ENCODE results near the gene TMEFF2. TPM values are rescaled to one million over a fixed set of nuclear protein-coding genes. Genes with fewer than 3 reads are reported as not detected.

The TMEFF2 gene
- total RNA-seq, 4 donors from 2014 or later = 1.5 TPM; not detected in 3

- Histone ChIP-seq H3K27ac (no peak overlapping the region), H3K4me1 (no peaks in the 10 kb centered on the region), H3K9me3 (no peaks in the 10 kb centered on the region), H3K4me3 (no peak overlapping the region), H3K27me3 (no peaks in the 10 kb centered on the region), H3K36me3 (no peaks in the 10 kb centered on the region)
- intact Hi-C loops (cut with DNase I; ENCODE audit: low total_unique reads) = no loop called here
- no peak for DNase-seq
- no peak for TF ChIP-seq POLR2A (IDR thresholded peaks at IDR 0.05)
- no peak for TF ChIP-seq CTCF (IDR thresholded peaks at IDR 0.05)
Observed at GRCh38 chr2:191995285-191995684, 199.4 kb downstream of the TMEFF2 start.

- no peaks in the 10 kb centered on the region for H3K9me3 ChIP-seq
- no peak for DNase-seq
- no peaks in the 10 kb centered on the region for H3K27me3 ChIP-seq
- no peak for TF ChIP-seq POLR2A (IDR thresholded peaks at IDR 0.05)
- TF ChIP-seq CTCF (IDR thresholded peaks at IDR 0.05) = no peak
- no peaks in the 10 kb centered on the region for H3K4me1 ChIP-seq
- H3K4me3 ChIP-seq = no peak overlapping the region
- no peaks in the 10 kb centered on the region for H3K36me3 ChIP-seq
- H3K27ac ChIP-seq = no peak overlapping the region
- intact Hi-C loops (cut with DNase I; ENCODE audit: low total_unique reads) = no loop called here
Observed at GRCh38 chr2:191994749-191995148, 200.0 kb downstream of the TMEFF2 start.

GRCh38 chr2:191991442-191991841 lies 203.3 kb downstream of the TMEFF2 start:
- TF ChIP-seq POLR2A (IDR thresholded peaks at IDR 0.05) = no peak
- no peak for TF ChIP-seq CTCF (IDR thresholded peaks at IDR 0.05)
- DNase-seq = no peak
- Histone ChIP-seq H3K27me3 (no peaks in the 10 kb centered on the region), H3K36me3 (no peaks in the 10 kb centered on the region), H3K4me3 (no peak overlapping the region), H3K9me3 (no peaks in the 10 kb centered on the region), H3K4me1 (no peaks in the 10 kb centered on the region), H3K27ac (no peak overlapping the region)
- intact Hi-C loops (cut with DNase I; ENCODE audit: low total_unique reads) = no loop called here

- intact Hi-C loops (cut with DNase I; ENCODE audit: low total_unique reads) = no loop called here
- no peak for DNase-seq
- TF ChIP-seq POLR2A (IDR thresholded peaks at IDR 0.05) (no peak), CTCF (IDR thresholded peaks at IDR 0.05) (no peak)
- H3K27ac ChIP-seq = no peak overlapping the region
- no peak overlapping the region for H3K4me3 ChIP-seq
- H3K4me1 ChIP-seq = no peaks in the 10 kb centered on the region
- no peaks in the 10 kb centered on the region for H3K36me3 ChIP-seq
- no peaks in the 10 kb centered on the region for H3K27me3 ChIP-seq
- no peaks in the 10 kb centered on the region for H3K9me3 ChIP-seq
Observed at GRCh38 chr2:191985740-191986139, 209.0 kb downstream of the TMEFF2 start.

GRCh38 chr2:191983591-191983990 lies 211.1 kb downstream of the TMEFF2 start:
- DNase-seq = no peak
- H3K36me3 ChIP-seq = no peaks in the 10 kb centered on the region
- intact Hi-C loops (cut with DNase I; ENCODE audit: low total_unique reads) = no loop called here
- H3K4me1 ChIP-seq = no peaks in the 10 kb centered on the region
- H3K4me3 ChIP-seq = no peak overlapping the region
- H3K9me3 ChIP-seq = no peaks in the 10 kb centered on the region
- H3K27ac ChIP-seq = no peak overlapping the region
- no peaks in the 10 kb centered on the region for H3K27me3 ChIP-seq
- no peak for TF ChIP-seq CTCF (IDR thresholded peaks at IDR 0.05)
- TF ChIP-seq POLR2A (IDR thresholded peaks at IDR 0.05) = no peak
